ENCODE measurements around the gene CCDC6. TPM values are rescaled to one million over a fixed set of nuclear protein-coding genes. Genes with fewer than 3 reads are reported as not detected.
A peak's percentile ranks its signal among the peaks of the same experiment; 100 is the strongest.
"Not testable (repeated sequence)": the region's sequence is repeated elsewhere in the genome, so short reads cannot be mapped to it uniquely, and the experiment has no call there.

Gene CCDC6
- polyA plus RNA-seq, 1 donor: 17.6 TPM

DNA sequence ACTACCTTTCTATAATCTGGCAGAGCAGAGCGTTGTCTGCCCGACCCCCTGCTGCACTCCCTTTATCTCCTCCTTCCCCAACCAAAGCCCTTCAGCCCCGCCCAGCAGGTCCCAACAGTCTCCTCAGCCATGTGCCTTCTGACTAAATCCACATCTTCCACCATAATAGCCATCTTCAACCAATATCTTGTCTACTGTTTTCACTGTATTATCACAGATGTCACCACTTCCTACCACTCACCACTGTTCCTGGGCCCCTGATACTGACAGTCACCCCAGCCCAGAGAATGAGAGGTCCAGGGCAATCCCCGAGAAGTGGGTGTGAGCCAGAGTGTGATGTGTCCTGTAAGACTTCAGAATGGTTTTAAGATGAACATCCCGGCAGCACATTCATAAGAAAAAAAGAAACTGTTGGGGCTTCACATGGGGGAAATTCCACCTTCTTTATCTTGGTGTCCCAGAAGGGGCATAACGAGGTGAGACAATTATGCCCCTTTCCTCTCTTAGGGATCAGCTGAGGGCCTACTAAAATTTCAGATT, 25.3 kb downstream of the CCDC6 start:
- DNase-seq (ENCODE audit: low read depth): no peak

DNA sequence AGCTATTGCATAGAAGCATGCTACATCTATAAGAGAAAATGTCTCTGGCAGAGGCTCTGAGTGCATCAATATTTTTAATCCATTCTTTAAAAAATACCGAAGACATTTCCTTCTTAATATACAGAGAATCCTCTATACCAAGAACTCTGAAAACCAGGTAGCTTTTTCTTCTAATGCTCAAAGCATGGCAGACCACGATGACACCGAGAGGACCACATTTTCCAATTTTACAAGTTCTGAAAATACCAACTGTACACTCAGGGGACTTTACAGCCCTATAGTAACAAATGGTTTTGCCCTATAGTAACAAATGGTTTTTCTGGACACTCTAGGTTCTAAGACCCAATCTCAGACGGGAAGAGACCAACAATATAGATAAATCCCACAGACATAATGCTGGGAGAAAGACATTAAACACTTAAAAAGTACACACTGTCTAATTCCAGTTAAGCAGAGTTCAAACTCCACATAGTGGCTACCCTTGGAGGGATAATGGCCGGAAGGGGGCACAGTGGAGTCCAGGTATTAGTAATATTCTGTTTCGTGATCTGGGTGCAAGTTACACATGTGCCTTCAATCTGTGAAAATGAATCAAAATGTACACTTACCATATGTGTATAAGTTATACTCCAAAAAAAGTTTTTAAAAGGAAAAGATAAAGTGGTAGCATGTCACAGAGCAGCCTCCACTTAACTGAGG, 26.2 kb downstream of the CCDC6 start:
- no peak for DNase-seq (ENCODE audit: low read depth)

DNA sequence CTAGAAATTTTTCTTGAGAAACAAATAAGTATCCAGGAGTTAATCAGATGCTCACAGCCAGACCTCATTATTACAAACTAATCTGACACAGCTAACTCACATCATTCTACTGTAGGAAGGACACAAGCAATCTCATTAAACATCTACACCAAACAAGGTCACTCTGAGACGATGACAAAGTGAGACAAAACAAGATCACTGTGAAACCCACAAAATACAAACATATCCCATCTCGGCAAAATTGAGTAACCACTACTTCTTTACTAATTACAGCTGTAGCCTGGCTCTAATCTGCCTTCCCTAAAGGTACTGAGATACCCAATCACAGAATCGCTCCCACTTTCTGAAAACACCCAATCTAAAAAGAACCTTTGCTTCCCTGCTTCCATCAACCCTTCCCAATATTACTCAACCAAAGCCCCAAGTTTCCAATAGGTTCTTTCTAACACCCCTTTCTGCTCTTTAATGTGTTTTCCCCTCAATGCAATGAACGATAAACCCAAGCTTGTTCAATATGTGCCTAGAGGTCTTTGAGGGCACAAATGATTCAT, 26.9 kb downstream of the CCDC6 start:
- no peak for DNase-seq (ENCODE audit: low read depth)

DNA sequence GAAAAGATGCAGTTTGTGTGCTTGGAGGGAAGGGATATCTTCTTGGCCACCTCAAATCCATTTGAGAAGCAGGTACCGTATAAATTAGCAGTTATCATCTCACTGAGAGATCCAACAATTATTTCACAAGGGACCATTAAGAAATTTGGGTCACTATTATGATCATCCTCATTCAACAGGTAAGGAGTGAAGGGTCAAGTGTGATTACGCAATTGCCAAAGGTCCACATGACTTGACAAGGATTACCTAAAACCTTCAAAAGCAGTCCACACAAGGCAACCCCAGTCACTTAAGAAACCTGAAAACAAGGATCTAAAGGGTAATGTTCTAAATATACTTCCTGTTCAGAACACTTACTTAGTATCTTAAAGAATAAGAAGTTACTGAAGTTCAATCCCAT, 27.4 kb downstream of the CCDC6 start:
- no peak for DNase-seq (ENCODE audit: low read depth)

DNA sequence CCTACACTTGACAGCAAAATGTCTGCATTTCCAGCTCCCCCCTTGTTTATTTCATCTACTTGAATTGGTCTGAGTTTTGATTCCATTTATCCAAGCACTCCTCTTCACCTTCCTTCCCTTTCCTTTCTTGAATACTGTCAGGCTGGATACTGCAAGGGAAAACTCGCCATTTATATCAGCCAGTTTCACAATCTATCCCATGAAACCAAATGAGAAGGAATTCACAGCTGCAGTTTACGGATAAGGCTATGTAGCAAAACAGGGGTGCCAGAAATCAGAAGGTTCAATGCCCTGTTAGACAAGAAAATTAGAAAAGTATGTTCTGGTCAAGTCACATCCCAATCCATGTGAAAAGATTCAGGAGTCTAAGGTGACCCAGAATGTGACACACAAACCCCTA, 28.1 kb downstream of the CCDC6 start:
- DNase-seq (ENCODE audit: low read depth): no peak

DNA sequence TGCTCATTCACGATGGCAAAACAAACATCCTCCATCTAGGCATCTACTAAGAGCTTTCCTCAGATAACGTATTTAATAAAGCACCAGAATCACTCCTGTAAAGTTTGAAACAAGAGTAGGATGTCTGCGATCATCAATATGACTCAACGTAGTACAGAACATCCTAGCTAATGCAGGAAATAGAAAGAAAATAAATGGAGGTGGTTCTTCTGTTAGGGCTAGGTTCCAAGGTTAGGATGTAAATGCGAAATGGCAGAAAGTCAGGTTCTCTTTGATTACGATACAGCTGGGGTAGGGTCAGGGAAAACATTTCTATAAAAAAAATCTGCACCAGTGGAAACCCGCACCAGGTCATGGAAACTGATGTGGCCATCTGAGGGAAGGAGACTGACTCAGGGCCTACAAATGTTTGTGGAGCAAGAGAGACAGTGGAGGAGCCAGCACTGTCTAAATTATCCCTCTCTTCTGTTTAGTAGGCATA, 29.1 kb downstream of the CCDC6 start:
- no peak for DNase-seq (ENCODE audit: low read depth)

DNA sequence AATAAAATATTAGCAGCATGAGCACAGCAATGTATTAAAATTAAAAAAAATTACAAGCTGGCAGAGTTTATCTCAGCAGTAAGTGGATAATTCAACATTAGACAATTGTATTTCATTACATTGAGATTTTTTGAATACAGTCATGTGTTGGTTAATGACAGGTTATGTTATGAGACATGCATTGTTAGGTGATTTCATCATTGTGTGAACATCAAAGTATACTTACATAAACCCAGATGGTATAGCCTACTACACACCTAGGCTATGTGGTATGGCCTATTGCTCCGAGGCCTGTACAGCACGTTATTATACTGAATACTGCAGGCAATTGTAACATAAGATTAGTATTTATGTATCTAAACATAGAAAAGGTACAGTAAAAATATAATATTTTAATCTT, 29.7 kb downstream of the CCDC6 start:
- no peak for DNase-seq (ENCODE audit: low read depth)

DNA sequence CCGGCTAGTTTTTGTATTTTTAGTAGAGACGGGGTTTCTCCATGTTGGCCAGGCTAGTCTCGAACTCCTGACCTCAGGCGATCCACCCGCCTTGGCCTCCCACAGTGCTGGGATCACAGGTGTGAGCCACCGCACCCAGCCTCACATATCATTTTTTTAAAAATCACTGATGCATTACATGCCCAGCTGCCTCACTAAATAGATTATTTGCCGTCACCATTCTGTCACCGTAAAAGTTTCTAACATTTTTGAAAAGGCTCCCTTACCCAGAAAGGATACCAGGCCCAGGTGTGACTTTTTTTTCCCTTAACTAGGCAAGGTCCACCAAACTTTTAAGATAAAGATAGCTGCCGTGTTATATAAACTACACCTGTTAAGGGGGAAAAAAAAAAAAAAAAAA, 30.1 kb downstream of the CCDC6 start:
- DNase-seq (ENCODE audit: low read depth): not testable (repeated sequence)

DNA sequence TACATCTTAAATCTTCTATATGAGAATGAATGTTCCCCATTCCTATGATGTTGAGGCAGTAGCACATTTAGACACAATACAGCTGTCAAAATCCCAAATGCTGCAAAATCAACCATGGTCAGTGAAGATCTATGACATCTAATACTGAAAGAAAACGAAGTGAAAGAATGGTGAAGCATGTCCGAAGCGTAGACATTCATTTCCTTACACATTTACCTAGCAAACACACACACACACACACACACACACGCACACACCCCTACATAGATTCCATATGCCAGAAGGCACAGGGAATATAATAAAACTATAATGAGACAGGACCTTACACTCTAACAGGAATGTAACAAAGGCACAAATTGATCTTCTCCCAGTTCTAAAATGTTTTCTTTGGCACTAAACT, 32.5 kb downstream of the CCDC6 start:
- DNase-seq (ENCODE audit: low read depth): no peak

DNA sequence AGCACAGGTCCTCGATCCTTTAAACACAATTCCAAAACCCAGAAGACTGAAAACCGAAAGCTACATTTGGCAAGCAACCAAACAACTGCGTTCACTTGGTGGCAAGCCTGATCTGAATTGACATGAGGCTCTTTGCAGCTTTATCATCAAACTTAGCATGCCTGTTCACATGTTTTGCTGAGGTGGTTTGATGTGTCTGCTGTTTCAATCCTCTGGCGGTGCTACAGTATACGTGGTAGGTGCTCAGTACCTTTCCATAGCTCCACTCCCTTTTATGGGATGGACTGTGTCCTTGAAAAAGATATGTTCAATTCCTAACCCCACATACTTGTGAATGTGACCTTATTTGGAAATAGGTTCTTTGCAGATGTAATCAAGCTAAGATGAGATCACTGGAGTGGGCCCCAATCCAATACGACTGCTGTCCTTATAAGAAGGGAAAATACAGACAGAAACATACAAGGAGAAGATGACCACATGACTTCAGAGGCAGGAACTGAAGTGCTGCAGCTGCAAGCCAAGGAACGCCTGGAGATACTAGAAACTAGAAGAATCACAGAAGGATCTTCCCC, 33.4 kb downstream of the CCDC6 start:
- peak; percentile 31 for DNase-seq (ENCODE audit: low read depth)

DNA sequence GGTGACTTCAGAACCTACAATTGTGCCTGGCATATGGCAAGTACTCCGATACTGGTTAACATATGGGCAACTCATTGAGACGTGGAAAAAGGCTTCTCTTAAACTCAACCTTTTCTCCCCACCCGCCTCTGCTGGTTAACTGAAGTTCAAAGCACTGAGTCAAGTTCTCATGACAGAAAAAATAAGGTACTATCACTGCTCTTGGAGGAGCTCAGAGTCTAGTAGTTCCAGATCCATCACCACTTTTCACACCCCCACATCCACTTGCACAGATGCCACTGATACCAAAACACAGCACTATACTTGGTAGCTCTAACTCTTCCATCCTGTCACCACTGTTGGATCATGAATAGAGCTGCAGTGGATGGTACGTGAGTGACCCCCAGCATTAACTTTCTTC, 36.2 kb downstream of the CCDC6 start:
- DNase-seq (ENCODE audit: low read depth): no peak

DNA sequence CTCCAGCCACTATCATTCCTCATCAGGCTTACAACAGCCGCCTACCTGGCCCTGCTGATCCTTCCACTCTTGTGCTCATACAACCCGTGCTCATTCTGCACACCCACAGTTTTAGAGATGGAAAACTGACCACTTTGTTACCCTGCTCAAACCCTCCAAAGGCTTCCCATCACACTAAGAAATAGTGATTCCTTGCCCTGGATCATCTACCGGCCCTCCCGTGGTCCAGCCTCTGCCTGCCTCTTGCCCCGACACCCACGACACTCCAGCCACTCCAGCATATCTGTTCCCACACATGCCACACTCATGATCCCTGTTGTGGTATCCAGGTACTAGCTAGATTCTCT, 36.8 kb downstream of the CCDC6 start:
- DNase-seq (ENCODE audit: low read depth): no peak

DNA sequence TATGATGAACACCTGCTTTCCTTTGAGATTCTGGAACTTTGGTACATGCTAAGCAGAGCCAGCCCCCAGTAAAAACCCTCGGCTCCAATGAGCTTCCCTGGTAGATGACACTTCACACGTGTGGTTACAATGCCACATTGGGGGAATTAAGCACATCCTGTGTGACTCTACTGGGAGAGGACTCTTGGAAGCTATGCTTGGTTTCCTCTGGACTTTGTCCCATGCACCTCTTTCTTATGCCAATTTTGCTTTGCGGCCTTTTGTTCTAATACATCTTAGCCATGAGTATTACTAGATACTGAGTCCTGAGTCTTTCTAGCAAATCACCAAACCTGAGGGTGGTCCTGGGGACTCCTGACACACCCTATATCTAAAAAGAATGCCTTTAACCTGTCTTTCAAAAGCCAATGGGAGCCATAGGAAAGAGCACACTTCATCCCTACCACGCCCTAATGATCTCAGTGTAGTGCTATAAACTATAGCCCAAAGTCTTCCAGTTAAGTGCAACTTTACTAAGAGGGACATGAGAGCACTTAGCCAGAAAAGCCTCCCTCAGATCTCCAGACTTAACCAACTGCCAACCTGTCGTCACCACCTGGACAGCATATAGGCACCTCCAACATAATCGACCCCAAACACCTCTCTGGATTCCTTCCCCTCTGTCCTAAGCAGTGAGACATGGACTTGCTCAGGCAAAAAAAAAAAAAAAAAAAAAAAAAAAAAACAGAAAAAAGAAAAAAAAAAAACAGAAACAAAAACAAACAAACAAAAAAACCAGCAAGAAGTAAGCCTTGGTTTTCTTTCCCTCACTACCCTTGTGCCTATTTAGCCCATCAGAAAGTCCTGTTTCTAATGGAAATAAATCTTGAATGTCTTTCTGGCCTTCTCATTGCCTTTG, 37.4 kb downstream of the CCDC6 start:
- DNase-seq (ENCODE audit: low read depth): no peak

DNA sequence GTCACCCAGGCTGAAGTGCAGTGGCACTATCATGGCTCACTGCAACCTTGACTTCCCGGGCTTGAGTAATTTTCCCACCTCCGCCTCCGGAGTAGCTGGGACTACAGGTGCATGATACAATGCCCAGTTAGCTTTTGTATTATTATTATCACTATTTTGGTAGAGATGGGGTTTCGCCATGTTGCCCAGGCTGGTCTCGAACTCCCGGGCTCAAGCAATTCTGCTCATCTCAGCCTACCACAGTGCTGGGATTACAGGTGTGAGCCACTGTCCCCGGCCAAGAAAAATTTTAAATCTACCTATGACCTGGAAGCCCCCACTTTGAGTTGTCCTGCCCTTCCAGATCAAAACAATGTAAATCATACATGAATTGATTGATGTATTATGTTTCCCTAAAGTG, 38.8 kb downstream of the CCDC6 start:
- no peak for DNase-seq (ENCODE audit: low read depth)

DNA sequence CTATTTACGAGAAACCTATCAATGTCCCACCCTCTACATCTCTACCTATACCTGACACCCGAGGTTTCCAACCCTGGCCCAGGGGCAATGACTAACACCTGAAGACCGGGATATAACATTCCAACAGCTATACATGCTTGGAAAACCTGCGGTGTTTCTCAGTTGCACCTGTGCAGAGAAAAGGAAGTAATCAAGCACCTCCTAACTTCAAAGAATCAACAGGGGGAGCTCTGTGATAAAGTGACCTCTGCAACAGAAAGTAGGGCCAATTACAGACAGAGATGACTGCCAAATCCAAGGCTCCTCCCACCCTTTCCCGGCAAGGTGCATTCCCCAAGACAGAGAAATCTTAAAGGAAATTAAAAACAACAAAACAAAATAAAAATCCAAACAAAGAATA, 41.3 kb downstream of the CCDC6 start:
- DNase-seq (ENCODE audit: low read depth): no peak

DNA sequence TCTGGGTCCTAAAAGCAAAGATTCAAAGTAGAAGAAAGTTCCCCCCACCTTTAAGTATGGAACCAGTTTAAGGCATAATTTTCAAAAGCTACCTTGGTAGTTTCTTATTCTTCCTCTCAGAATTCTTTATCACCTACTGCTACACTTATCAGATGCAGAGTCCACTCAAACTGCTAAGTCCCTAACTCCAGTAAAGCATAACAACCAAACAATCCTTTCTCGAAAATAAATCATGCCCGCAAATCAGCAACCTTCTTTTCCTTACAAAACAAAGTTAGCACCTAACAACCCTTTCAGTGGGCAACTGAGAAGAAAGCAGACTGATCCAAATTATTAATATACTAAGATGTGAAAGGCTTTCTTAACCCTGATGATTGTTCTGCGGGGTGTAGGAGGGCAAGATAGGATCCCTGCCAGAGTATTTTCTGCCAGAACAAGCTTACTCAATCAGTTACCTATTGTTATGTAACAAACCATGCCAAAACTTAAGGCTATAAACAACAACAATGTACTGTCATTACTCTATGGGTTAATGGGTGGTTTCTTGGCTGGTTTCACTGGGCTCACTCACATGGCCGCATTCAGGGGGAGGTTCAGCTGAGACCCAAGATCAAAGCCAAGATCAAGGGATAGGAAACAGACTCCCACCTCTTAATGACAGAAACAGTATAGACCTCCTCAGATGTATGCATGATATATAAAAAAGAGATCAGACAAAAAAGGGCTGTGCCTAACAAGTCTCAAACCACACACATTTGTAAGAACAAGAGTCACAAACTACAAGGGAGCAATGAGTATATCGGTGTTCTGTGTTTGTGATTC, 42.0 kb downstream of the CCDC6 start:
- DNase-seq (ENCODE audit: low read depth): no peak

DNA sequence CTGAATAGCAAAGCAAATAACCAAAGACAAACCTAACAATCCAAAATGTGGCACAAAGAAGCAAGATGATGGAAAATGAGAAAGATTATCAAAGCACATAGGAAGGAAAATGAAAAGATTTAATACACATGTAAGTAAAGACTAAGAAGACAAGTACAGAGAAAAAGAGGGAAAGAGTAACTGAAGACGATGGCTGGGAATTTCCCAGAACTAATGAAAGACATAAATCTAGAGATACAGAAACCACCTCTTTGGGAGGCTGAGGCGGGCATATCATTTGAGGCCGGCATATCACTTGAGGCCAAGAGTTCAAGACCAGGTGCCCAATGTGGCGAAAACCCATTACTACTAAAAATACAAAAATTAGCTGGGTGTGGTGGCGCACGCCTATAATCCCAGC, 46.8 kb downstream of the CCDC6 start:
- DNase-seq (ENCODE audit: low read depth): no peak

DNA sequence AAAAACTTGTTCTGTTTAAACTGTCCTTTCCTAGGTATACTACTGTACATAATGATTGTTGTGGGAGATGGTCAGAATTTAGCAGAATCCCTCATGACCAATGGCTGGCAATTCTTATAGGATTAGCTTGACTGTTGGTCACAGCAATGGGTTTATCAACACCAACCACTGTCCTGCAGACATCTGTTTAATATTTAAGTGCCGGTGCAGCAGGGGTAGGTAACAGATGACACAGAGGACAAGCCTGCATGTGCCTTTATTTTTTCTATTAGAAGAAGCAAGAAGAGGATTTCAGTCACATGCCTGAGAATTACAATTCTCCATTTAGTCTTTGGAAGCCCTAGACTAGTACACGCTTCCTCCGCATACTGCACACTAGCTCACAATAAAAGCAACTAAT, 48.4 kb downstream of the CCDC6 start:
- no peak for DNase-seq (ENCODE audit: low read depth)

DNA sequence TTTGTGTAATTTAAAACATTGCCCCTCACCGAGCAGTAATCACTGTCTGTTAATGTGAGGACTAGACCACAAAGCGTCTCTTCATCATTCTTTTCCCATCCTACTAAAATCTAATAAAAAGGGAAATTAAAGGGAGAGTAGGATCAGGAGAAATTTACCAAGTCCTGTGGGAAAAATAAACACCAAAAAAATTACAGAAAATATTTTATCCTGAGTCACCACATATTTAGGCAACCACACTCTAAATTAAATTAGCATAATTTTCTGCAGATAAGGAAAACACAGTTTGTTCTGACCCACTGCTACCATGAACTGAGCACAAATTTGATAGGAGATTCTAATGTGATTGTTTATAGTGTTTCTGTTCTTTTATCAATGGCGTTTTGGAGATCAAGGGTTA, 49.3 kb downstream of the CCDC6 start:
- DNase-seq (ENCODE audit: low read depth): no peak

DNA sequence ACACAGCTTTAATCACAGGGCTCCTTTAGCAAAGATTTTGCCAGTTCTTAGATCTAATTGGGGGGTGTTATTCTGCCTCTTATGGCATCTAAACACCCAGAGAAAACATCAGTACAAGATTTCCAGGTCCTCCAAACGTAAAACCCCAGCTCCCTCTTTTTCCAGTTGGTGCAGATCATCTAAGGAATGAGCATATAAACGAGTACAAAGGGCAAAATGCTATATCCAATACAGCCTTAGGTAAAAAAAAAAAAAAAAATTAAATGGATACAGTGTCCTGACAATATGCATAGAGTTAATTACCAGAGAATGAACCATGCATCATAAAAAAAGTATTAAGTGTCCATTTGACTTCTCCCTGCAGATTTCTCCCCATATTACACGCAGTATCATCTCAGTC, 50.3 kb downstream of the CCDC6 start:
- DNase-seq (ENCODE audit: low read depth): no peak

DNA sequence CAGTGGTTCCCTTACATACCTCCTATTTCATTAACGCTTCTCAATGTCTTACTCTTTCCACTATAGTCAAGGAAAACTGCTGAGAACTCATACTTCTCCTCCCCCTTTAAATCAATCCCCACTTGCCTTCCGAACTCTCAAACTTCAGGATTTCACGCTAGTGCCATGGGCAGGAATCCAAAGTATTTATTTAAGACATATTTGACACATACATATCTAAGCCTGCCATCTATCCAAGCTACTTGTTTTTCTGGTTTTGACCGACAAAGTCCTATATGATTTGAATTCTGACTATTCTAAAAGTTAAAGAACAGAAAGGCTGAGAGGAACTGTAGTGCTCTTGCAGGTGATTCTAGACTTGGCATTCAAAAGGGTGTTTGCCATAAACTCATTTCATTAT, 51.8 kb downstream of the CCDC6 start:
- DNase-seq (ENCODE audit: low read depth): no peak
